Measurements from ENCODE around the gene MCF2.

GRCh38 chrX:139560221-139560620, 147.7 kb downstream of the MCF2 start:
- no peak for TF ChIP-seq SUZ12 (IDR thresholded peaks at IDR 0.05; ENCODE audit: extremely low read depth, insufficient read depth, insufficient read length)
- no peak for TF ChIP-seq YY1 (IDR thresholded peaks at IDR 0.05; ENCODE audit: insufficient read depth, insufficient read length)

Data from NT2/D1 (cell line).